Colonic mucosa (tissue), 4 donors: ENCODE results near the gene FHAD1. TPM values are rescaled to one million over a fixed set of nuclear protein-coding genes. Genes with fewer than 3 reads are reported as not detected.

Experiments used
- DNase-seq: peaks from one replicate; pipeline ENCODE4 v3.0.0-alpha.2; 2020
- H3K27ac ChIP-seq: fragments of 200-600 bp; one replicate; pipeline ENCODE4 v1.8.0; 2021
- H3K27me3 ChIP-seq: fragments of 200-600 bp; one replicate; pipeline ENCODE4 v1.8.0; 2021
- H3K36me3 ChIP-seq: fragments of 200-600 bp; one replicate; pipeline ENCODE4 v1.8.0; 2021
- H3K4me1 ChIP-seq: fragments of 200-600 bp; one replicate; pipeline ENCODE4 v1.8.0; 2021; ENCODE audit warnings: mild to moderate bottlenecking
- H3K4me3 ChIP-seq: fragments of 200-600 bp; one replicate; pipeline ENCODE4 v1.8.0; 2021
- H3K9ac ChIP-seq, 2 donors: one replicate each; pipeline ENCODE4 v1.7.0; 2013; ENCODE audit warnings: control low read depth in 2 of 2, low read depth in 2 of 2, low read length in 2 of 2
- H3K9me3 ChIP-seq: fragments of 200-600 bp; one replicate; pipeline ENCODE4 v1.8.0; 2021
- CTCF ChIP-seq: fragments of 200-600 bp; IDR thresholded peaks from one replicate; pipeline ENCODE4 v1.8.0; 2022; ENCODE audit warnings: antibody characterized with exemption, mild to moderate bottlenecking
- intact Hi-C: fragments of 100-400 bp; cut with DNase I; formaldehyde crosslinking; loops from one replicate; pipeline ENCODE4 v1.14.1; 2022
- total RNA-seq, 2 donors: library from RNA; stranded (reverse); fragmentation: NEBNext Ultra II Directional in 1 of 2; extraction: Animal tissue kit (Norgen Biotek cat#: 25700) in 1 of 2; gene quantifications; one replicate each; pipeline ENCODE4 v1.2.1, GENCODE V29; 2021
- donor health status: healthy.
- donor health status: DM: no; HTN: no; CAD: no.
- donor health status: DM: no; HTN: no; CAD: no.

Gene FHAD1
- total RNA-seq, 2 donors from 2014 or later = 1.5 to 1.8 TPM

- no peak for TF ChIP-seq CTCF
- H3K36me3 ChIP-seq = no peaks in the 10 kb centered on the region
- no peak overlapping the region for H3K4me3 ChIP-seq
- intact Hi-C loops = loop anchor here (5.0 kb wide), 1 partner anchor 852 kb away; no protein-coding TSS in a partner anchor
- DNase-seq = no peak
- no peaks in the 10 kb centered on the region for H3K4me1 ChIP-seq
- H3K27ac ChIP-seq = no peak overlapping the region
- H3K9me3 ChIP-seq = no peaks in the 10 kb centered on the region
- H3K9ac ChIP-seq = no peak overlapping the region
- H3K27me3 ChIP-seq = no peaks in the 10 kb centered on the region
These were observed 12.6 kb downstream of the FHAD1 start for GRCh38 chr1:15259622-15260007.

- no peaks in the 10 kb centered on the region for H3K36me3 ChIP-seq
- no peak overlapping the region for H3K4me3 ChIP-seq
- no peak for TF ChIP-seq CTCF
- H3K4me1 ChIP-seq = no peaks in the 10 kb centered on the region
- H3K27ac ChIP-seq = peak overlapping the region; percentile 45
- H3K9ac ChIP-seq = no peak overlapping the region
- H3K9me3 ChIP-seq = no peaks in the 10 kb centered on the region
- intact Hi-C loops = loop anchor here (5.0 kb wide), 1 partner anchor 853 kb away; no protein-coding TSS in a partner anchor
- no peaks in the 10 kb centered on the region for H3K27me3 ChIP-seq
- no peak for DNase-seq
These were observed 13.6 kb downstream of the FHAD1 start for GRCh38 chr1:15260418-15261154.

GRCh38 chr1:15261155-15262002, 14.4 kb downstream of the FHAD1 start:
- intact Hi-C loops = loop anchor here (5.0 kb wide), 1 partner anchor 854 kb away; no protein-coding TSS in a partner anchor
- H3K4me3 ChIP-seq = no peak overlapping the region
- peak; percentile 53 for DNase-seq
- no peaks in the 10 kb centered on the region for H3K9me3 ChIP-seq
- no peaks in the 10 kb centered on the region for H3K36me3 ChIP-seq
- H3K4me1 ChIP-seq = no peaks in the 10 kb centered on the region
- peak overlapping the region in 1 of 2 donors; percentile 49 for H3K9ac ChIP-seq
- TF ChIP-seq CTCF = no peak
- no peaks in the 10 kb centered on the region for H3K27me3 ChIP-seq
- peak overlapping the region; percentile 45 for H3K27ac ChIP-seq

GRCh38 chr1:15262003-15262377, 15.0 kb downstream of the FHAD1 start:
- no peak for DNase-seq
- H3K27me3 ChIP-seq = no peaks in the 10 kb centered on the region
- intact Hi-C loops = loop anchor here (5.0 kb wide), 1 partner anchor 855 kb away; no protein-coding TSS in a partner anchor
- H3K4me1 ChIP-seq = no peaks in the 10 kb centered on the region
- H3K9me3 ChIP-seq = no peaks in the 10 kb centered on the region
- H3K36me3 ChIP-seq = no peaks in the 10 kb centered on the region
- peak overlapping the region in 1 of 2 donors; percentile 49 for H3K9ac ChIP-seq
- TF ChIP-seq CTCF = no peak
- H3K4me3 ChIP-seq = no peak overlapping the region
- H3K27ac ChIP-seq = peak overlapping the region; percentile 45

- Histone ChIP-seq H3K36me3 (no peaks in the 10 kb centered on the region), H3K27me3 (no peaks in the 10 kb centered on the region), H3K4me1 (no peaks in the 10 kb centered on the region), H3K9ac (no peak overlapping the region), H3K4me3 (no peak overlapping the region), H3K27ac (no peak overlapping the region), H3K9me3 (no peaks in the 10 kb centered on the region)
- no peak for DNase-seq
- no peak for TF ChIP-seq CTCF
- intact Hi-C loops = loop anchor here (5.0 kb wide), 1 partner anchor 855 kb away; no protein-coding TSS in a partner anchor
These were observed 15.7 kb downstream of the FHAD1 start for GRCh38 chr1:15262706-15263105.
